ENCODE data around the gene ZNF468.
"Not testable (repeated sequence)": the region's sequence is repeated elsewhere in the genome, so short reads cannot be mapped to it uniquely, and the experiment has no call there.

The ZNF468 gene

DNA sequence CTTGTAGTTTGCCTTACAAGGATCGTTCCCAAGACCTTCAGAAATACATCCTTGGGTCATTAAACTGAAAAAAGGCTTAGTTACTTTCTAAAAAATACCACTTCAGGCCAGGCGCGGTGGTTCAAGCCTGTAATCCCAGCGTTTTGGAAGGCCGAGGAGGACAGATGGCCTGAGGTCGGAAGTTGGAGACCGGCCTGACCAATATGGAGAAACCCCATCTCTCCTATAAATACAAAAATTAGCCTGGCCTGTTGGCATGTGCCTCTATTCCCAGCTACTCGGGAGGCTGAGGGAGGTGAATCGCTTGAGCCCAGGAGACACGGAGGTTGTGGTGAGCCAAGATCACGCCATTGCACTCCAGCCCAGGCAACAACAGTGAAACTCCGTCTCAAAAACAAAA is 33.7 kb downstream of the ZNF468 start:
- DNase-seq, result no peak

GRCh38 chr19:52821204-52821960 is 36.0 kb downstream of the ZNF468 start, which contains the start of gene ZNF28:
Gene ZNF28 (minus strand): TSS chr19:52821633. CDS start chr19:52817958, 3,675 bp downstream.
- not testable (repeated sequence) for DNase-seq

DNA sequence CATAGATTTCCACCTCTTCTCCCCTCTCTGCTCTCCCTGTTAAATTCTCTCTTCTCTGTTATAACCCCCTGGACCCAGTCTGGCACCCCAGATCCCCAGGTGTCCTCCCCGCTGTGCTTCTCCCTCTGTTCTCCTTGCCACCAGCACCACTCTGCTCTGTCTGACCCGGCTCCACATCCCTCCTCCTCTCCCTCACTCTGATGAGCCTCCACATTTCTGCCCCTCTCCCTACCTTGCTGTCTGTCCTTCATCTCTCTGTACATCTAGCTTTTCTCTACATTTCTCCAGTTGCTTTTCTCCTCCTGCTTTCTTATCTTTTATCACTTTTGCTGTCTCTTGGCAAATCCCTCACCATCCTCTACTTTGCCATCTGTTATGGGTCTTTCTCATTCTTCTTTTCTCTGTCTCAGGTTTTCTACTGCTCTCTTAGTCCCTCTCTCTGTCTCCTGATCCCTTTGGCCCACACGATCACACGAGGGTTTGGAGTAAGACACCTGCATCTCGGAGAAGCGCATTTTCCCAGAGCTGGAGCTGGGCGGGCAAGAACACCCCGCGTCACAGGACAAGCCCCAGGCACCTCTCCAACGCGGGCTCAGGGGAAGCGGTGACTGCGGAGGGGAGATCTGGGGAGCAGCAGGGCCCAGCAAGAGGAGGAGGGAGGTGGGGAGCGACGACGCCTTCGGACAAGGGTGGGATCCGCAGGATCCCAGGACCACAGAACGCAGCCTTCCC is 36.8 kb downstream of the ZNF468 start:
- DNase-seq, result not testable (repeated sequence)

DNA sequence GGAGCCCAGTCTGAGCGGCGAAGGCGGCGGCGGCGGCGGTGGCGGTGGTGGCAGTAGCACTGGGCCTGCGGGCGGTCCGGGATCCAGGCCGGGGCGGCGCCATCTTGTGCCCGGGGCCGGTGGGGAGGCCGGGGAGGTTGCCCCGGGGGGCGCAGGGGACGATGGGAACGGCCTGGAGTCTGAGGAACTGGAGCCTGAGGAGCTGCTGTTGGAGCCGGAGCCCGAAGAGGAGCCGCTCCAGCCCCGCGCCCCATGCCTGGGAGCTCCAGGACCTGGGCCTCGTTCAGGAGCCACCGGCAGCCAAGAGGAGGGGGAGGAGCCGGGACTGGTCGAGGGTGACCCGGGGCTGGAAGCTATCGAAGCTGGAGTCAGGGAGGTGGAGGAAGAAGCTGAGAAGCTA is 47.6 kb downstream of the ZNF468 start:
- DNase-seq, result no peak

DNA sequence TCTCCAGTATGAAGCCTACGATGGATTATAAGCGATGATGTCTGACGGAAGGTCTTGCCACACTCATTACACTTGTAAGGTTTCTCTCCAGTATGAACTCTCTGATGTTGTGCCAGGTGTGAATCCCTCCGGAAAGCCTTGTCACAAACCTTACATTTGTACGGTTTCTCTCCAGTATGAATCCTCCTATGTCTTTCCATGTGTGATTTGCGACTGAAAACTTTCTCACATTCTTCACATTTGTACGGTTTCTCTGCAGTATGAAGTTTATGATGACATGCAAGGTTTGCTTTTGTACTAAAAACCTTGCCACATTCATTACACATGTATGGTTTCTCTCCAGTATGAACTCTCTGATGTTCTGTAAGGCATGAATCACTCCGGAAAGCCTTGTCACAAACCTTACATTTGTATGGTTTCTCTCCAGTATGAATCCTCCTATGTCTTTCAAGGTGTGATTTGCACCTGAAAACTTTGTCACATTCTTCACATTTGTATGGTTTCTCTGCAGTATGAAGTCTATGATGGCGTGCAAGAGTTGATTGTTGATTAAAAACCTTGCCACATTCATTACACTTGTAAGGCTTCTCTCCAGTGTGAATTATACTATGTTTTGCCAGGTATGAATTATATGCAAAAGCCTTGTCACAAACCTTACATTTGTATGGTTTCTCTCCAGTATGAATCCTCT is 57.3 kb downstream of the ZNF468 start:
- DNase-seq, result not testable (repeated sequence)

- DNase-seq, result no peak
Observed at GRCh38 chr19:52789440-52789839, 68.0 kb downstream of the ZNF468 start.
